Psoas muscle (tissue), 8 donors: ENCODE results near the gene CUX1. TPM values are rescaled to one million over a fixed set of nuclear protein-coding genes. Genes with fewer than 3 reads are reported as not detected.

Source experiments
- ATAC-seq, 4 donors: fragments of 200-7000 bp; cut with Tn5 transposase; one replicate each; pipeline ENCODE4 v1.9.1; 2020; ENCODE audit warnings: moderate library complexity in 3 of 4, mild to moderate bottlenecking in 2 of 4
- DNase-seq, 2 donors: peaks; one replicate each; pipeline ENCODE4 v3.0.0-alpha.2; 2020
- H3K27ac ChIP-seq: fragments of 200-600 bp; one replicate; pipeline ENCODE4 v1.8.0; 2022
- H3K27me3 ChIP-seq, 3 donors: fragments of 200-600 bp in 1 of 3; one replicate each; pipeline versions ENCODE4 v1.6.1 to v1.8.0; 2013 to 2022; ENCODE audit warnings: low read length in 2 of 3, mild to moderate bottlenecking in 2 of 3, moderate library complexity in 1 of 3; ENCODE audit not compliant: insufficient read depth in 3 of 3
- H3K36me3 ChIP-seq, 2 donors: fragments of 200-600 bp in 1 of 2; one replicate each; pipeline versions ENCODE4 v1.6.1 to v1.8.0; 2013 to 2022; ENCODE audit warnings: low read depth in 1 of 2, mild to moderate bottlenecking in 1 of 2, moderate library complexity in 1 of 2; ENCODE audit not compliant: insufficient read depth in 1 of 2
- H3K4me1 ChIP-seq: fragments of 200-600 bp; one replicate; pipeline ENCODE4 v1.8.0; 2022
- H3K4me3 ChIP-seq: fragments of 200-600 bp; one replicate; pipeline ENCODE4 v1.8.0; 2022; ENCODE audit warnings: mild to moderate bottlenecking
- H3K9me3 ChIP-seq: fragments of 200-600 bp; one replicate; pipeline ENCODE4 v1.8.0; 2022
- WGBS, 3 donors: extraction: QIAGEN DNeasy Blood & Tissue Kit; methylation state at CpG; one replicate each; pipeline versions ENCODE4 v1.1.6 to v1.1.7; 2013; 5-methylcytosine and 5-hydroxymethylcytosine counted together
- intact Hi-C, 2 donors: fragments of 100-400 bp; cut with DNase I; formaldehyde crosslinking; loops; one replicate each; pipeline versions ENCODE4 v1.11.0 to v1.14.2; 2022
- long read RNA-seq, 2 donors: library from polyadenylated mRNA; unstranded; transcript quantifications; one replicate each; pipeline ENCODE4 v2.0.0, GENCODE V29; 2021
- polyA plus RNA-seq, 3 donors: library from polyadenylated mRNA; stranded (reverse); fragments of 200-250 nt; gene quantifications; one replicate each; pipeline ENCODE4 v1.2.3, GENCODE V29; 2013
- total RNA-seq, 4 donors: library from RNA; stranded (reverse); fragmentation: NEBNext Ultra II Directional in 2 of 4; extraction: Animal tissue kit (Norgen Biotek cat#: 25700) in 2 of 4; gene quantifications; one replicate each; pipeline versions ENCODE4 v1.2.1 to v1.2.4, GENCODE V29; 2021 to 2023
- TF ChIP-seq, protein P1 (sequence below): fragments of 200-600 bp; IDR thresholded peaks from one replicate; pipeline ENCODE4 v1.8.0; 2022; ENCODE audit warnings: antibody characterized with exemption
- donor health status: healthy with polysubstance abuse.
- donor health status: DM: no; HTN: no; CAD: no; lungs with moderate emphysema.
- donor health status: Bipolar disorder and iron deficiency.
- donor health status: healthy.
- donor health status: DM: yes; HTN: yes; CAD: no.
- donor health status: DM: no; HTN: no; CAD: no.
- donor health status: DM: no; HTN: no; CAD: no.
- donor health status: DM: yes; HTN: yes; CAD: no.

The CUX1 gene, protein sequence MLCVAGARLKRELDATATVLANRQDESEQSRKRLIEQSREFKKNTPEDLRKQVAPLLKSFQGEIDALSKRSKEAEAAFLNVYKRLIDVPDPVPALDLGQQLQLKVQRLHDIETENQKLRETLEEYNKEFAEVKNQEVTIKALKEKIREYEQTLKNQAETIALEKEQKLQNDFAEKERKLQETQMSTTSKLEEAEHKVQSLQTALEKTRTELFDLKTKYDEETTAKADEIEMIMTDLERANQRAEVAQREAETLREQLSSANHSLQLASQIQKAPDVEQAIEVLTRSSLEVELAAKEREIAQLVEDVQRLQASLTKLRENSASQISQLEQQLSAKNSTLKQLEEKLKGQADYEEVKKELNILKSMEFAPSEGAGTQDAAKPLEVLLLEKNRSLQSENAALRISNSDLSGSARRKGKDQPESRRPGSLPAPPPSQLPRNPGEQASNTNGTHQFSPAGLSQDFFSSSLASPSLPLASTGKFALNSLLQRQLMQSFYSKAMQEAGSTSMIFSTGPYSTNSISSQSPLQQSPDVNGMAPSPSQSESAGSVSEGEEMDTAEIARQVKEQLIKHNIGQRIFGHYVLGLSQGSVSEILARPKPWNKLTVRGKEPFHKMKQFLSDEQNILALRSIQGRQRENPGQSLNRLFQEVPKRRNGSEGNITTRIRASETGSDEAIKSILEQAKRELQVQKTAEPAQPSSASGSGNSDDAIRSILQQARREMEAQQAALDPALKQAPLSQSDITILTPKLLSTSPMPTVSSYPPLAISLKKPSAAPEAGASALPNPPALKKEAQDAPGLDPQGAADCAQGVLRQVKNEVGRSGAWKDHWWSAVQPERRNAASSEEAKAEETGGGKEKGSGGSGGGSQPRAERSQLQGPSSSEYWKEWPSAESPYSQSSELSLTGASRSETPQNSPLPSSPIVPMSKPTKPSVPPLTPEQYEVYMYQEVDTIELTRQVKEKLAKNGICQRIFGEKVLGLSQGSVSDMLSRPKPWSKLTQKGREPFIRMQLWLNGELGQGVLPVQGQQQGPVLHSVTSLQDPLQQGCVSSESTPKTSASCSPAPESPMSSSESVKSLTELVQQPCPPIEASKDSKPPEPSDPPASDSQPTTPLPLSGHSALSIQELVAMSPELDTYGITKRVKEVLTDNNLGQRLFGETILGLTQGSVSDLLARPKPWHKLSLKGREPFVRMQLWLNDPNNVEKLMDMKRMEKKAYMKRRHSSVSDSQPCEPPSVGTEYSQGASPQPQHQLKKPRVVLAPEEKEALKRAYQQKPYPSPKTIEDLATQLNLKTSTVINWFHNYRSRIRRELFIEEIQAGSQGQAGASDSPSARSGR (N-terminal part only)
- total RNA-seq (10 to 100 TPM; 72.4 to 95.6 (median 76.2) TPM), polyA plus RNA-seq (10 to 100 TPM; 12.5 to 35.3 (median 17.7) TPM)
- long read RNA-seq, donor 1, transcript CUX1-202 (23 exons, 2,931 nt): major isoform, 5 of 34 reads
- long read RNA-seq, donor 1, partial matches to known transcripts: 11 of 34 reads
- long read RNA-seq, donor 1, other reads (novel, unspliced or antisense): 17 of 34 reads
- long read RNA-seq, donor 2, full-length matches to known transcripts: 7 of 84 reads
- long read RNA-seq, donor 2, partial matches to known transcripts: 51 of 84 reads
- long read RNA-seq, donor 2, other reads (novel, unspliced or antisense): 26 of 84 reads

DNA sequence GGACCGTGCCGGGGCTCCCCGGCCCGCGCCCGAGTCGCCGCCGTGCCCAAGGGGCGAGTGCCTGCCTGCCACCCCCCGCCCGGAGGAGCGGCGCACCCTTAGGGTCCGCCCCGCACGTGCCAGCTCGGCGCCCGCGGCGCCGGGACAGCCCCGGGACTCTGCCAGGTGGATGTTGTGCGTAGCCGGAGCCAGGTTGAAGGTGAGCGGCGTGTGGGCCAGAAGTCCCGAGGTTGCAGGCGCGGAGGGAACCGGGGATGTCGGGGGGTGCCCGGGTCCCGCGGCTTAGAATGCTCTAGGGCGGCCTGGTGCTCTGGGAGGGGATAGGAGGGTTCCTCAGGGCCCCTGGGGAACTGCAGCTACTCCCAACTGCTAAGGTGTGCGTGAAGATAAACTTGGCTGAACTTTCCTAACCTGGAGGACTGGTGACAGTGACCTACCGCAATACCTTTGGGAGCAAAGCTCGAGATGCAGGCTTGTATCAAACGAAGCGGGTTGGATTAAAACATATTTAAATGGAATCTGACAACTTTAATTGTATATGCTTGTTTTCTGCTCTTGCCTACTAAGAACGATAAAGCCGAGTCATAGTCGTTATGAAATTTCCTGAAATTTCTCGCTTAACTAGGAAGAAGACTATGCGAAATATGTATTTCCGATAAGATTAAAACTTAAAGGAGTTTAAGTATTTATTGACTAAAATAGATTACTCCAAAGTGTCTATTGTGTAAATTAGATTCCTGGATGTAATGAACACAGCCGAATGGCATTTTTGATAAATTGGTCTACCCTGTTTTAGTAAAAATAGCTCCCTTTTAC is at the start of gene CUX1:
Gene CUX1, plus strand, starts transcription at position 156 of the 816 bp plus-strand sequence. Its CDS starts 14 bp downstream, at position 170.
- intact Hi-C loops: loop anchor here (5.0 to 10.0 kb wide), 4 partner anchors 40 to 417 kb away; no protein-coding TSS in a partner anchor
- Histone ChIP-seq H3K27ac (peak within 1 kb of the TSS; percentile 78), H3K27me3 (no peaks in the 10 kb centered on the region), H3K36me3 (no peaks in the 10 kb centered on the region), H3K4me1 (peaks cover 23% of the 10 kb centered on the region), H3K4me3 (peak within 1 kb of the TSS; percentile 90), H3K9me3 (no peaks in the 10 kb centered on the region)
- DNase-seq (peak; percentile 26 to 60), ATAC-seq (no peak)
- TF ChIP-seq, protein P1, sequence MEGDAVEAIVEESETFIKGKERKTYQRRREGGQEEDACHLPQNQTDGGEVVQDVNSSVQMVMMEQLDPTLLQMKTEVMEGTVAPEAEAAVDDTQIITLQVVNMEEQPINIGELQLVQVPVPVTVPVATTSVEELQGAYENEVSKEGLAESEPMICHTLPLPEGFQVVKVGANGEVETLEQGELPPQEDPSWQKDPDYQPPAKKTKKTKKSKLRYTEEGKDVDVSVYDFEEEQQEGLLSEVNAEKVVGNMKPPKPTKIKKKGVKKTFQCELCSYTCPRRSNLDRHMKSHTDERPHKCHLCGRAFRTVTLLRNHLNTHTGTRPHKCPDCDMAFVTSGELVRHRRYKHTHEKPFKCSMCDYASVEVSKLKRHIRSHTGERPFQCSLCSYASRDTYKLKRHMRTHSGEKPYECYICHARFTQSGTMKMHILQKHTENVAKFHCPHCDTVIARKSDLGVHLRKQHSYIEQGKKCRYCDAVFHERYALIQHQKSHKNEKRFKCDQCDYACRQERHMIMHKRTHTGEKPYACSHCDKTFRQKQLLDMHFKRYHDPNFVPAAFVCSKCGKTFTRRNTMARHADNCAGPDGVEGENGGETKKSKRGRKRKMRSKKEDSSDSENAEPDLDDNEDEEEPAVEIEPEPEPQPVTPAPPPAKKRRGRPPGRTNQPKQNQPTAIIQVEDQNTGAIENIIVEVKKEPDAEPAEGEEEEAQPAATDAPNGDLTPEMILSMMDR: no peak
- 11 to 22% (median 21%) methylated on average over 27 to 49 of the region's 49 CpGs for WGBS, 3 donors

GRCh38 chr7:101768280-101768679 is 49.1 kb upstream of the CUX1 start:
- no peaks in the 10 kb centered on the region for H3K27me3 ChIP-seq
- H3K4me1 ChIP-seq: no peaks in the 10 kb centered on the region
- H3K27ac ChIP-seq: no peak overlapping the region
- H3K9me3 ChIP-seq: no peaks in the 10 kb centered on the region
- DNase-seq (no peak), ATAC-seq (no peak)
- TF ChIP-seq, protein P1: no peak
- no peak overlapping the region for H3K4me3 ChIP-seq
- 88 to 95% (median 93%) methylated on average over 7 of the region's 7 CpGs for WGBS, 3 donors
- H3K36me3 ChIP-seq: no peaks in the 10 kb centered on the region
- intact Hi-C loops: no loop called here

DNA sequence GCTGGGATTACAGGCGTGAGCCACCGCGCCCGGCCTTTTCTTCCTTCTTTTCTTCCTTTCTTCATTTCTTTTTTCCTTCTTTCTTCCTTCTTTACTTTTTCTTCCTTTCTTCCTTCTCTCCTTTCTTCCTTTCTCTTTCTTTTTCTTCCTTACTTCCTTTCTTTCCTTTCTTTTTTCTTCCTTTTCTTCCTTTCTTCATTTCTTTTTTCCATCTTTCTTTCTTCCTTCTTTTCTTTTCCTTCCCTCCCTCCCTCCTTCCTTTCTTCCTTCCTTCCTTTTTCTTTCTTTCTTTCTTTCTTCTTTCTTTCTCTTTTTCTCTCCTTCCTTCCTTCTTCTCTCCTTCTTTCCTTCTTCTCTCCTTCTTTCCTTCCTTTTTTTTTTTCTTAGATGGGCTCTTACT is 47.0 kb upstream of the CUX1 start:
- no peak overlapping the region for H3K27ac ChIP-seq
- intact Hi-C loops: no loop called here
- no peak overlapping the region for H3K4me3 ChIP-seq
- 76 to 79% (median 77%) methylated on average over 4 of the region's 4 CpGs for WGBS, 3 donors
- TF ChIP-seq, protein P1: no peak
- no peak for DNase-seq
- no peak for ATAC-seq
- no peaks in the 10 kb centered on the region for H3K36me3 ChIP-seq
- H3K9me3 ChIP-seq: no peaks in the 10 kb centered on the region
- H3K4me1 ChIP-seq: no peaks in the 10 kb centered on the region
- no peaks in the 10 kb centered on the region for H3K27me3 ChIP-seq
